GM18511 (cell line): ENCODE measurements around the gene HNRNPM.
A peak's percentile ranks its signal among the peaks of the same experiment; 100 is the strongest.

Experiments
- ATAC-seq: cut with Tn5 transposase; IDR thresholded peaks from one replicate; pipeline ENCODE4 v1.9.1; 2021; ENCODE audit warnings: mild to moderate bottlenecking, moderate library complexity; ENCODE audit not compliant: unreplicated experiment

Gene HNRNPM

DNA sequence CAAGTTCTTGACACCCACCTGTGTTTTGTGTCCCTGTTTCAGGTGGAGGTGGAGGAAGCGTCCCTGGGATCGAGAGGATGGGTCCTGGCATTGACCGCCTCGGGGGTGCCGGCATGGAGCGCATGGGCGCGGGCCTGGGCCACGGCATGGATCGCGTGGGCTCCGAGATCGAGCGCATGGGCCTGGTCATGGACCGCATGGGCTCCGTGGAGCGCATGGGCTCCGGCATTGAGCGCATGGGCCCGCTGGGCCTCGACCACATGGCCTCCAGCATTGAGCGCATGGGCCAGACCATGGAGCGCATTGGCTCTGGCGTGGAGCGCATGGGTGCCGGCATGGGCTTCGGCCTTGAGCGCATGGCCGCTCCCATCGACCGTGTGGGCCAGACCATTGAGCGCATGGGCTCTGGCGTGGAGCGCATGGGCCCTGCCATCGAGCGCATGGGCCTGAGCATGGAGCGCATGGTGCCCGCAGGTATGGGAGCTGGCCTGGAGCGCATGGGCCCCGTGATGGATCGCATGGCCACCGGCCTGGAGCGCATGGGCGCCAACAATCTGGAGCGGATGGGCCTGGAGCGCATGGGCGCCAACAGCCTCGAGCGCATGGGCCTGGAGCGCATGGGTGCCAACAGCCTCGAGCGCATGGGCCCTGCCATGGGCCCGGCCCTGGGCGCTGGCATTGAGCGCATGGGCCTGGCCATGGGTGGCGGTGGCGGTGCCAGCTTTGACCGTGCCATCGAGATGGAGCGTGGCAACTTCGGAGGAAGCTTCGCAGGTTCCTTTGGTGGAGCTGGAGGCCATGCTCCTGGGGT, 41.0 kb downstream of the HNRNPM start:
- ATAC-seq, result no peak

GRCh38 chr19:8486661-8487136, 41.9 kb downstream of the HNRNPM start:
- no peak for ATAC-seq

DNA sequence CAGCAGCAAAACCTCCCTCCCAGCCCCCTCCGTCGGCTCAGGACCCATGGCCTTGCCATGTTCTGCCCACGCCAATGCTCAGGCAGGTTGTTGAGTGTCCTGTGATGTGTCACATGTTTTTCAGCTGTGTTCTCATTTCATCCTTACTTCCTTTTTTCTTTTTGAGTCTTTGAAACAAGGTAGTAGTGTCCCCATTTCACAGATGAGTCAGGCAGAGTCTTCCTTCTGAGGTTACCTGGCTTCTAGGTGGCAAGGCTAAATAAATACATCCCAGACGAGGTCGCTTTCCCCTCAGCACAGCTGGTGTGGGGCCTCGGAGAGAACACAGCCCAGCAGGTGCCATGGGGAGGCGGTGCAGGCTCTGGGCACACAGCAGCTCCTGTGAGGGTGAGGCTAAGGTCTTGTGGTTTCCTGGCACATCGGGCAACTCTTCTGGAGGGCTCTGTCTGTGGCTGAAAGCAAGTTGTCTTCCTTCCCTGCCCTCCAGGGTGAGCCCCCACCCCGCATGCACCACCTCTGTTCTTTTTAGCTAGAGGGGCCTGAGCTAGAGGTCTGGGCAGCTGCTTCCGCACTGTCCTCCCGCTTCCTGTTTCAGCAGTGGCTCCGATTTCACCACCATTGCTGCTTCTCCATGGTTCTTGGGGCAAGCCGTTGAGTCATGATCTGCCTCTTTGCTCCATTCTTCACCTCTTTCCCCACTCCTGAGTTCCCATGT, 42.5 kb downstream of the HNRNPM start:
- peak; percentile 80 for ATAC-seq

- ATAC-seq, result no peak
Observed at GRCh38 chr19:8488365-8488764, 43.6 kb downstream of the HNRNPM start.

GRCh38 chr19:8489561-8490394, 45.0 kb downstream of the HNRNPM start:
- ATAC-seq, result no peak

GRCh38 chr19:8490395-8490760, 45.6 kb downstream of the HNRNPM start:
- no peak for ATAC-seq

GRCh38 chr19:8490873-8491272, 46.1 kb downstream of the HNRNPM start:
- ATAC-seq, result no peak

DNA sequence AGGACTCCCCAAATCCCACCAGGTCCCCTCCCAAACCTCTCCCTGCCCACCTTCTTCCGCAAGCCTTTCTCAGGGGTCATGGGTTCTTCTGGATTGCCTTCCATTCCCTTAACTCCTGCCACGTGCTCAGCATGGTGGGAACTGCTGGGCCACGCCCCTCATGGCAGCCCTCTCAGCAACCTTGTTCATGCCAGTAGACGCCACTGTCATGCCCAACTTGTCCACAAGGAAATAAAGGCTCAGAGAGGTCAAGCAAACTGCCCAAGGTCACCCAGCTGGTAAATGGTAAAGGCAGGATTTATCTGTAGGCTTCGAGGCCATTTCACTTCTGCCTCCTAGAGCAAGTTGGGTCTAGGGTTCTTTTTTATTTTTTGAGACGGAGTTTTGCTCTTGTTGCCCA, 46.8 kb downstream of the HNRNPM start:
- no peak for ATAC-seq

DNA sequence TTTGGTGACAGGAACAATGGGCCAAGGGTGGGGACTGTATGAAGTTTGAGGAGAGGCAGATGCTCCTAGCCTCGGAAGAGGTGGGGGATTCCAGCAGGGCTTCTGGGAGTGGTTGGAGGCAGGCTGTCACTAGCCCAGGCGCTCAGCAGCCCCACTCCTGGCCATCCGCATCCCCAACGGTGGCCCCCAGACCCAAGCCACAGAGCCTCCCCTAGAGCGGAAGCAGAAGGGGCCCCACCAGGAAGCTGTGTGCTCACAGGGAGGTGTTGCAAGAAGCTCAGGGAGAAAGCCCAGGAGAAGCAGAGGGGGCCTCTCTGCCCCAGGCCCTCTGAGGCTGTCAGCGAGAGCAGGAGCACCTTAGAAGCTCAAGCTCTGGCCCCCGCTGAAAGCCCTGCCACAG, 49.4 kb downstream of the HNRNPM start:
- no peak for ATAC-seq

- ATAC-seq, result no peak
Observed at GRCh38 chr19:8498295-8498694, 53.5 kb downstream of the HNRNPM start.

- no peak for ATAC-seq
Observed at GRCh38 chr19:8499048-8499833, 54.5 kb downstream of the HNRNPM start.

GRCh38 chr19:8500158-8500557, 55.4 kb downstream of the HNRNPM start:
- ATAC-seq, result no peak

DNA sequence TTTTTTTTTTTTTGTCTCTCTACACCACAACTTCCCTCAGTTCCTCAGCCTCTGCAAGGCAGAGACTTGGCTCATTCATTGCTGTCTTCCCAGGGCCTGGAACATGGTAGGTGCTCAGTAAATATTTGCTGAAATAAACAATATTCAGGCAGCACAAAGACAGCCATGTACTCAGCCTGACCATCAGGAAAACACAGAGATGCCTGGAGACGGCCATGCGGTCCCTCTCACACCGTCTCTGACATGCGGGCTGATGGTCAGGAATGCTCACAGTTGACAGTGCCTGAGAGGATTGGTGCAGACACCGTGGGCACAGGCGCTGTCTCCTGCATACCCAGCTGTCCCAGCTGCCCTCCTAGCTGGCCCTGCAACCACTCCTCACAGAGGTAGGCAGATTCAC, 56.7 kb downstream of the HNRNPM start:
- ATAC-seq, result no peak

GRCh38 chr19:8501981-8502380, 57.2 kb downstream of the HNRNPM start:
- no peak for ATAC-seq

DNA sequence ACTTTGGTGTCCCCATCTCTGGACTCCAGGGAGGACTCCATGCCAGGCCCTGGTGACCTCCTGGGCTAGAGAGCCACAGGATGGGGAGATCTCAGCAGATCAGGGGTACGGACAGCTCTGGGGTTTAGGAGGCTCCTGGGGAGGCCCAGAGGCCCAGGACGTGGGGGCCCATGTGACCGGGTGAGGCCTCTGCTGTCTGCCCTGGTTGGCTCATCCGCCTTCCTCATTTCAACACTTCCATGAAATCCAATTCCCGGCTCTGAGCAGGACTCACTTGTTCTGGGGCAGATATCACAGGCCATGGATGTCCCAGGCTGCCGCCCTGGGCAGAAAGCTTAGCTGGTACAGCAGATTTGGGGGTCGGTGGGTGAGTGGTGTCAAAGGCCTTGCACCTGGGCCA, 58.7 kb downstream of the HNRNPM start:
- ATAC-seq, result no peak

DNA sequence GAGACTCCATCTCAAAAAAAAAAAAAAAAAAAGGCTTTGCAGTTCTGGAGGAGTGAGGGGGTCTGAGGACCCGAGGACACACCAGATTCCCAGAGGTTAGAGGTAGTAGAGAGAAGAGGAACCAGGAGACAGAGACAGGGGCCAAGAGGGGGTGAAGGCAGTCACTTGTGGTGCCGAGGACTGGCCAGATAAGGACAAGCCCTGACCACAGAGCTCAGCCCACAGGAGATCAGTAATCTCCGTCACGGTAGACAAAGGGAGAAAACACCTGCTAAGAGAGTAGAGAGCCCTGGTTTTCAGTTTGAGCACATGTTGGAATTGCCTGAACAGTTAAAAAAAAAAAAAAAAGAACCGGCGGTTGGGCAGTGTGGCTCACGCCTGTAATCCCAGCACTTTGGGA, 59.4 kb downstream of the HNRNPM start:
- ATAC-seq, result no peak

- ATAC-seq, result no peak
Observed at GRCh38 chr19:8504919-8505318, 60.1 kb downstream of the HNRNPM start.

- peak; percentile 77 for ATAC-seq
Observed at GRCh38 chr19:8505680-8506401, 61.1 kb downstream of the HNRNPM start.

- ATAC-seq, result peak; percentile 20
Observed at GRCh38 chr19:8506402-8506957, 61.7 kb downstream of the HNRNPM start.
